IPS-20b (cell line): ENCODE measurements around the gene ABCC2.

Source experiments
- H3K27ac ChIP-seq: one replicate; pipeline ENCODE4 v1.5.1; 2013; ENCODE audit warnings: low read length
- H3K27me3 ChIP-seq: 2 replicates; pipeline ENCODE4 v1.6.1; 2013; ENCODE audit warnings: mild to moderate bottlenecking, low read length, inconsistent platforms; ENCODE audit not compliant: insufficient read depth
- H3K36me3 ChIP-seq: 2 replicates; pipeline ENCODE4 v1.6.1; 2013; ENCODE audit warnings: low read depth, mild to moderate bottlenecking, inconsistent platforms, low read length, moderate library complexity; ENCODE audit not compliant: insufficient read depth
- H3K4me1 ChIP-seq: 2 replicates; pipeline ENCODE4 v1.6.1; 2013; ENCODE audit warnings: mild to moderate bottlenecking, control low read depth, inconsistent platforms, low read length, moderate library complexity; ENCODE audit not compliant: insufficient read depth
- H3K4me3 ChIP-seq: 2 replicates; pipeline ENCODE4 v1.5.1; 2013; ENCODE audit warnings: mild to moderate bottlenecking, low read length, inconsistent platforms
- H3K9ac ChIP-seq: 2 replicates; pipeline ENCODE4 v1.6.1; 2013; ENCODE audit warnings: low read depth, mild to moderate bottlenecking, inconsistent platforms, low read length, moderate library complexity
- H3K9me3 ChIP-seq: 2 replicates; pipeline ENCODE4 v1.6.1; 2013; ENCODE audit warnings: mild to moderate bottlenecking, low read depth, low read length, inconsistent platforms; ENCODE audit not compliant: insufficient read depth

ABCC2 gene

GRCh38 chr10:99754670-99755069, 27.8 kb upstream of the ABCC2 start:
- Histone ChIP-seq H3K9ac (no peak overlapping the region), H3K4me1 (no peaks in the 10 kb centered on the region), H3K9me3 (no peaks in the 10 kb centered on the region), H3K36me3 (peaks cover 83% of the 10 kb centered on the region), H3K27ac (no peak overlapping the region), H3K27me3 (no peaks in the 10 kb centered on the region), H3K4me3 (no peak overlapping the region)

GRCh38 chr10:99756159-99756558, 26.3 kb upstream of the ABCC2 start:
- Histone ChIP-seq H3K4me3 (no peak overlapping the region), H3K9me3 (no peaks in the 10 kb centered on the region), H3K36me3 (peaks cover 75% of the 10 kb centered on the region), H3K4me1 (no peaks in the 10 kb centered on the region), H3K9ac (no peak overlapping the region), H3K27me3 (no peaks in the 10 kb centered on the region), H3K27ac (no peak overlapping the region)

GRCh38 chr10:99758211-99758891, 24.1 kb upstream of the ABCC2 start:
- H3K27ac ChIP-seq, result no peak overlapping the region
- no peaks in the 10 kb centered on the region for H3K9me3 ChIP-seq
- H3K4me1 ChIP-seq, result no peaks in the 10 kb centered on the region
- H3K36me3 ChIP-seq, result peaks cover 63% of the 10 kb centered on the region
- no peak overlapping the region for H3K9ac ChIP-seq
- no peak overlapping the region for H3K4me3 ChIP-seq
- H3K27me3 ChIP-seq, result no peaks in the 10 kb centered on the region

GRCh38 chr10:99760321-99760720, 22.1 kb upstream of the ABCC2 start:
- Histone ChIP-seq H3K4me3 (no peak overlapping the region), H3K4me1 (no peaks in the 10 kb centered on the region), H3K27ac (no peak overlapping the region), H3K9me3 (no peaks in the 10 kb centered on the region), H3K27me3 (no peaks in the 10 kb centered on the region), H3K36me3 (peaks cover 47% of the 10 kb centered on the region), H3K9ac (no peak overlapping the region)

GRCh38 chr10:99761365-99761764, 21.1 kb upstream of the ABCC2 start:
- Histone ChIP-seq H3K36me3 (peaks cover 37% of the 10 kb centered on the region), H3K9me3 (no peaks in the 10 kb centered on the region), H3K9ac (no peak overlapping the region), H3K4me1 (no peaks in the 10 kb centered on the region), H3K4me3 (no peak overlapping the region), H3K27ac (no peak overlapping the region), H3K27me3 (no peaks in the 10 kb centered on the region)

GRCh38 chr10:99765672-99766301, 16.7 kb upstream of the ABCC2 start:
- no peaks in the 10 kb centered on the region for H3K9me3 ChIP-seq
- no peaks in the 10 kb centered on the region for H3K4me1 ChIP-seq
- H3K27ac ChIP-seq, result no peak overlapping the region
- no peak overlapping the region for H3K9ac ChIP-seq
- no peak overlapping the region for H3K4me3 ChIP-seq
- H3K36me3 ChIP-seq, result no peaks in the 10 kb centered on the region
- H3K27me3 ChIP-seq, result no peaks in the 10 kb centered on the region

GRCh38 chr10:99766302-99766681, 16.1 kb upstream of the ABCC2 start:
- Histone ChIP-seq H3K9ac (no peak overlapping the region), H3K9me3 (no peaks in the 10 kb centered on the region), H3K27me3 (no peaks in the 10 kb centered on the region), H3K27ac (no peak overlapping the region), H3K4me3 (no peak overlapping the region), H3K36me3 (no peaks in the 10 kb centered on the region), H3K4me1 (no peaks in the 10 kb centered on the region)

GRCh38 chr10:99767901-99768300, 14.5 kb upstream of the ABCC2 start:
- no peaks in the 10 kb centered on the region for H3K36me3 ChIP-seq
- no peaks in the 10 kb centered on the region for H3K9me3 ChIP-seq
- no peaks in the 10 kb centered on the region for H3K4me1 ChIP-seq
- H3K4me3 ChIP-seq, result no peak overlapping the region
- H3K27me3 ChIP-seq, result no peaks in the 10 kb centered on the region
- H3K9ac ChIP-seq, result no peak overlapping the region
- H3K27ac ChIP-seq, result no peak overlapping the region

GRCh38 chr10:99768556-99768955, 13.9 kb upstream of the ABCC2 start:
- H3K9me3 ChIP-seq, result no peaks in the 10 kb centered on the region
- H3K4me3 ChIP-seq, result no peak overlapping the region

GRCh38 chr10:99769706-99770105, 12.7 kb upstream of the ABCC2 start:
- H3K9me3 ChIP-seq, result no peaks in the 10 kb centered on the region
- no peak overlapping the region for H3K4me3 ChIP-seq
- H3K9ac ChIP-seq, result no peak overlapping the region
- no peaks in the 10 kb centered on the region for H3K36me3 ChIP-seq
- H3K27ac ChIP-seq, result no peak overlapping the region
- no peaks in the 10 kb centered on the region for H3K27me3 ChIP-seq
- H3K4me1 ChIP-seq, result no peaks in the 10 kb centered on the region

More at GRCh38 chr10:99768556-99768955, 13.9 kb upstream of the ABCC2 start:
- no peaks in the 10 kb centered on the region for H3K27me3 ChIP-seq
- H3K4me1 ChIP-seq, result no peaks in the 10 kb centered on the region
- no peak overlapping the region for H3K9ac ChIP-seq
- H3K36me3 ChIP-seq, result no peaks in the 10 kb centered on the region
- no peak overlapping the region for H3K27ac ChIP-seq

- no peaks in the 10 kb centered on the region for H3K36me3 ChIP-seq
- no peak overlapping the region for H3K9ac ChIP-seq
- H3K9me3 ChIP-seq, result no peaks in the 10 kb centered on the region
- H3K27me3 ChIP-seq, result no peaks in the 10 kb centered on the region
- H3K27ac ChIP-seq, result no peak overlapping the region
- H3K4me1 ChIP-seq, result no peaks in the 10 kb centered on the region
- H3K4me3 ChIP-seq, result no peak overlapping the region
Measured at GRCh38 chr10:99770408-99771045, 11.9 kb upstream of the ABCC2 start.

GRCh38 chr10:99775850-99776249, 6.6 kb upstream of the ABCC2 start:
- Histone ChIP-seq H3K27me3 (no peaks in the 10 kb centered on the region), H3K9me3 (no peaks in the 10 kb centered on the region), H3K4me3 (no peak overlapping the region), H3K36me3 (no peaks in the 10 kb centered on the region), H3K27ac (no peak overlapping the region), H3K4me1 (no peaks in the 10 kb centered on the region), H3K9ac (no peak overlapping the region)
